ENCODE results near the gene OR51S1.

GRCh38 chr11:4804280-4804679 is 44.7 kb downstream of the OR51S1 start, which contains the start of gene OR52R1:
- no peak for TF ChIP-seq POLR2A (IDR thresholded peaks at IDR 0.05)
- no peak for TF ChIP-seq CTCF (IDR thresholded peaks at IDR 0.05)

All from lower leg skin (tissue), 3 donors.